WERI-Rb-1 (cell line): ENCODE measurements around the gene POLR3B.
"Not testable (repeated sequence)": the region's sequence is repeated elsewhere in the genome, so short reads cannot be mapped to it uniquely, and the experiment has no call there.

ENCODE experiments used
- DNase-seq: peaks from one replicate; pipeline ENCODE4 v3.0.0-alpha.2; 2020
- H3K27ac ChIP-seq: fragments of 250-450 bp; sonication (Bioruptor Pico); 2 replicates; pipeline ENCODE4 v1.5.1; 2020; ENCODE audit warnings: mild to moderate bottlenecking, moderate library complexity
- H3K27me3 ChIP-seq: fragments of 250-450 bp; sonication (Bioruptor Pico); 2 replicates; pipeline ENCODE4 v1.5.1; 2021; ENCODE audit warnings: mild to moderate bottlenecking, low read depth, moderate library complexity; ENCODE audit not compliant: insufficient read depth, severe bottlenecking
- H3K36me3 ChIP-seq: fragments of 250-450 bp; sonication (Bioruptor Pico); 2 replicates; pipeline ENCODE4 v1.5.1; 2020; ENCODE audit warnings: mild to moderate bottlenecking, moderate library complexity
- H3K4me3 ChIP-seq: 2 replicates; pipeline ENCODE4 v1.5.1; 2011; ENCODE audit warnings: low read depth, mild to moderate bottlenecking, control low read depth, low read length
- H3K9me3 ChIP-seq: fragments of 250-450 bp; sonication (Bioruptor Pico); 2 replicates; pipeline ENCODE4 v1.5.1; 2021; ENCODE audit warnings: mild to moderate bottlenecking, moderate library complexity; ENCODE audit not compliant: severe bottlenecking
- TF ChIP-seq, protein P1 (sequence below): IDR thresholded peaks from 2 replicates; pipeline ENCODE4 v1.5.1; 2011; ENCODE audit warnings: low read depth, mild to moderate bottlenecking, control low read depth, inconsistent platforms, low read length

Gene POLR3B

DNA sequence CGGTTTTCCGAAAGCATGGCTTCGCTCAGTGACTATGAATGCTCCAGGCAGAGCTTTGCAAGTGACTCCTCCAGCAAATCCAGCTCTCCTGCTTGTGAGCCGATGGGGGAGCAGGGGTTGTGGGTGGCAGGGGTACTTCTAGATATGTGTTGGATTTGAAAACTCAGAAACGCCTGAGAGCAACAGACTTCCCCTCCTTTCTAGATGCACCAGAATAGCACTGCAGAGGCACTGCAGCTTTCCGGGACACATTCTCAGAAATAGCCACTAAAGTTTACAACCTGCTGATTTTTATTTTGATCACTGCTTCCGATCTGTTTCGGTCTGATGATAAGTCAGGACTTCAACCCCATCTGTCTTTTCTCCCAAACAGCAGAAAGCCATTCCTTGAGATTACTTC lies 46.4 kb upstream of the POLR3B start:
- Histone ChIP-seq H3K36me3 (no peaks in the 10 kb centered on the region), H3K9me3 (no peaks in the 10 kb centered on the region), H3K27me3 (no peaks in the 10 kb centered on the region), H3K27ac (no peak overlapping the region), H3K4me3 (no peak overlapping the region)
- TF ChIP-seq, protein P1, sequence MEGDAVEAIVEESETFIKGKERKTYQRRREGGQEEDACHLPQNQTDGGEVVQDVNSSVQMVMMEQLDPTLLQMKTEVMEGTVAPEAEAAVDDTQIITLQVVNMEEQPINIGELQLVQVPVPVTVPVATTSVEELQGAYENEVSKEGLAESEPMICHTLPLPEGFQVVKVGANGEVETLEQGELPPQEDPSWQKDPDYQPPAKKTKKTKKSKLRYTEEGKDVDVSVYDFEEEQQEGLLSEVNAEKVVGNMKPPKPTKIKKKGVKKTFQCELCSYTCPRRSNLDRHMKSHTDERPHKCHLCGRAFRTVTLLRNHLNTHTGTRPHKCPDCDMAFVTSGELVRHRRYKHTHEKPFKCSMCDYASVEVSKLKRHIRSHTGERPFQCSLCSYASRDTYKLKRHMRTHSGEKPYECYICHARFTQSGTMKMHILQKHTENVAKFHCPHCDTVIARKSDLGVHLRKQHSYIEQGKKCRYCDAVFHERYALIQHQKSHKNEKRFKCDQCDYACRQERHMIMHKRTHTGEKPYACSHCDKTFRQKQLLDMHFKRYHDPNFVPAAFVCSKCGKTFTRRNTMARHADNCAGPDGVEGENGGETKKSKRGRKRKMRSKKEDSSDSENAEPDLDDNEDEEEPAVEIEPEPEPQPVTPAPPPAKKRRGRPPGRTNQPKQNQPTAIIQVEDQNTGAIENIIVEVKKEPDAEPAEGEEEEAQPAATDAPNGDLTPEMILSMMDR, result no peak
- DNase-seq, result no peak

DNA sequence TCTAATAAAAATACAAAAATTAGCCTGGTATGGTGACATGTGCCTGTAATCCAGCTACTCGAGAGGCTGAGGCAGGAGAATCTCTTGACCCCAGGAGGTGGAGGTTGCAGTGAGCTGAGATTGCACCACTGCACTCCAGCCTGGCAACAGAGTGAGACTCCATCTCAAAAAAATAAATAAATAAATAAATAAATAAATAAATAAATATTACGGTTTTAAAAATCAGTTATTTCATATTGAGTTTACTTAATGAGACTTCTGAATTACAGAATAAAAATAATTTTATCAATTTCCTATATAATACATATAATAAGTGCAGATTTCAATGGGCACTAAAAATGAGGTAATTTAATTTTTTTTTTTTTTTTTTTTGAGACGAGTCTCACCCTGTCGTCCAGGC lies 44.1 kb upstream of the POLR3B start:
- H3K27ac ChIP-seq, DNase-seq, H3K27me3 ChIP-seq, H3K36me3 ChIP-seq, H3K9me3 ChIP-seq, H3K4me3 ChIP-seq: not testable (repeated sequence)

DNA sequence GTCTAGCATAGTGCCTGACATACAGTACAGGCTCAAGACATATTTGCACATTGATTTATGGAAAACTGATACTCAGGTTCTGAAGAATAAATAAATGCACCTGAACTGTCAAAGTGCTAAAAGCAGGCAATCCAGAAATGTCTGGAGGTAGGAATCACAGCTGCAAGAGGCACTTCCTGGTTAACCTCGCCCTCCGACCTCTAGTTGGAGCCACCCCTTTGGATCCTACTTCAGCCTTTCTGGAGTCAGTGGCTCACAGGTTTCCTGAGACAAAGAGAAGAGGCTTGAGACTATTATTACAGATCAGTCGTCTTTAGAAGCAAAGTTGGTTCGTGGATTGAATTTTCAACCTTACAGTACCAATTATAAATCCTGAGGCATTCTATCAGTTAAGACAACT lies 42.0 kb upstream of the POLR3B start:
- H3K4me3 ChIP-seq, result no peak overlapping the region
- TF ChIP-seq, protein P1, result no peak
- no peaks in the 10 kb centered on the region for H3K36me3 ChIP-seq
- H3K9me3 ChIP-seq, result no peaks in the 10 kb centered on the region
- H3K27ac ChIP-seq, result no peak overlapping the region
- no peaks in the 10 kb centered on the region for H3K27me3 ChIP-seq
- no peak for DNase-seq

DNA sequence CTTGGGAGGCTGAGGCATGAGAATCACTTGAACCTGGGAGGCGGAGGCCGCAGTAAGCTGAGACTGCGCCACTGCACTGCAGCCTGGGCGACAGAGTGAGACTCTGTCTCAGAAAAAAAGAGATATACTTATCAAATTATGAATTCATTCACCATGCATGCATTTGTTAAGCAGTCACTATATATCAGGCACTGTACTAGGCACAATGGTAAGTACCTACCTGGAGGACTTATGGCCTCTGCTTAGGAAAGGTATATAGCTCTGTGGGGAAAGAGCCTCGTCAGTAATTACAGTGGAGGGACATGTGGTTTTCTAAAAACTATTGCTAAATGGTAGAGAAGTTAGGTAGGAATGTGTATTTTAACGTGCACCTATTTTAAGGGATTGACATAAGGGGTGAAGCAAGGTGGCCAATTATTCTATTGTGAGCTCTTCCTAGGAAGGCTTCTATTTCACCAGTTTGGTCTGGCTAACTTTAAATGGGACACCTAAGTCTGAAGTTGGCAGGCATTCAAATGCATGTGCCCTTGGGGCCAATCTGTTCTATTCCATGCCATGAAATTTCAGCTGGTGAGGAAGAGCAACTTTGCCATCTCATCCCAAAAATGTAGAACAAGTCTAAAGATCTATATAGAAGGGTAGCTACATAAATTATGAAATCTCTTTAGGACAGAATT lies 40.0 kb upstream of the POLR3B start:
- no peaks in the 10 kb centered on the region for H3K36me3 ChIP-seq
- no peak for DNase-seq
- H3K4me3 ChIP-seq, result no peak overlapping the region
- no peak overlapping the region for H3K27ac ChIP-seq
- H3K9me3 ChIP-seq, result no peaks in the 10 kb centered on the region
- TF ChIP-seq, protein P1, result no peak
- no peaks in the 10 kb centered on the region for H3K27me3 ChIP-seq

DNA sequence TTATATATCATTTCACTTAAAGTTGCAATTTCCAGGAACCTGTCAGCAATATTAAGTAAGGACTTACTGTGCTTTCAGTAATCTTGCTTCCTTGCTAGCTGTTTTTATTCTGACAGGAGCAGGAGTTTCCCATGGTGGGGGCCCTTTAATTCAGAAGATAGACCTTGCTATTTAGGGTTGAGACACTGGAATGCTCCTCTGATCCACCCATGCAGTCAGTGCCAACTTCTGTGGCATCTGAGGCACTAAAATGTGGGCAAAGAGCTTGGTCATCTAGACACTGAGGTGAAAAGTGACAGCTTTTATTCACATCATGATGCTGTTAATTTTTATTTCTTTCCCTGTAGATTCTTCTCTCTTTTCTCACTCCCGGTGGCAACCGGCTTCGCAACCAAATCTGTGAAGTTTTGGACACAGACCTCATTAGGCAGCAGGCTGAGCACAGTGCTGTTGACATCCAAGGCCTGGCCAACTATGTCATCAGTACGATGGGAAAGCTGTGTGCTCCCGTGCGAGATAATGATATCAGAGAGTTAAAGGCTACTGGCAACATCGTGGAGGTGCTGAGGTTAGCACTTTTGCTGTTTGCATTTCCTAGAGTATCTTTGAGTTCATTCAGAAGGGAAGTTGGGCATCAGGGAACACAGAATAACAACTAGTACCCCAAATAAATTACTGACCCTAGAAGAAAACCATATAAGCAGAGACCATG lies 36.3 kb upstream of the POLR3B start:
- no peaks in the 10 kb centered on the region for H3K27me3 ChIP-seq
- no peaks in the 10 kb centered on the region for H3K9me3 ChIP-seq
- no peak for DNase-seq
- H3K27ac ChIP-seq, result no peak overlapping the region
- H3K36me3 ChIP-seq, result no peaks in the 10 kb centered on the region
- no peak overlapping the region for H3K4me3 ChIP-seq
- TF ChIP-seq, protein P1, result no peak

DNA sequence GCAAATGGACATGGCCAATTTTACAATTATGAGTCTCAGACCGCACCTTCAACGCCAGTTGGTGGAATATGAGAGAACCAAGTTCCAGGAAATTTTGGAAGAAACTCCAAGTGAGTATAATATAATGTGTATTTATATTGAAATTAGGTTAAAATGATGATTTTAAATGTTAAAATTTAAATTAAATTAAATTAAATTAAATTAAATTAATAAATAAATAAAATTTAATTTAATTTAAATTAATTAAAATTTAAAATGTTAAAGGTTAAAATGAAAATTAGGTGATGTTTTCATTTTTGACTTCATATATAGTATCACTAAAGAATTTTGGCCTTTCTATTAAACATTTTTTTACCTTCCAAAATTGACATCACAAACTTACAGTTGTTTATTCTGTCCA lies 34.0 kb upstream of the POLR3B start:
- no peaks in the 10 kb centered on the region for H3K36me3 ChIP-seq
- TF ChIP-seq, protein P1, result no peak

More for the DNA sequence above, 34.0 kb upstream of the POLR3B start:
- H3K4me3 ChIP-seq, result no peak overlapping the region
- H3K27ac ChIP-seq, result no peak overlapping the region
- H3K27me3 ChIP-seq, result no peaks in the 10 kb centered on the region
- H3K9me3 ChIP-seq, result no peaks in the 10 kb centered on the region
- DNase-seq, result no peak
